Esophagus muscularis mucosa (tissue), 4 donors: ENCODE results near the gene LAMTOR1. TPM values are rescaled to one million over a fixed set of nuclear protein-coding genes. Genes with fewer than 3 reads are reported as not detected.

Source experiments
- DNase-seq: peaks from one replicate; pipeline ENCODE4 v3.0.0-alpha.2; 2017; ENCODE audit errors: extremely low spot score
- H3K27ac ChIP-seq, 4 donors: fragments of 200-600 bp; sonication (generic); replicated peaks in 1 of 4; 1 replicate in 3 of 4; 2 replicates in 1 of 4; pipeline ENCODE4 v1.5.1; 2016 to 2019; ENCODE audit warnings: mild to moderate bottlenecking in 1 of 4
- H3K27me3 ChIP-seq, 4 donors: fragments of 200-600 bp; sonication (generic); one replicate each; pipeline versions ENCODE4 v1.5.1 to v1.6.0; 2016 to 2019
- H3K36me3 ChIP-seq, 4 donors: fragments of 200-600 bp; sonication (generic); one replicate each; pipeline ENCODE4 v1.5.1; 2016 to 2019
- H3K4me1 ChIP-seq, 4 donors: fragments of 200-600 bp; sonication (generic); one replicate each; pipeline ENCODE4 v1.5.1; 2016 to 2019
- H3K4me3 ChIP-seq, 4 donors: fragments of 200-600 bp; sonication (generic); 1 replicate in 2 of 4; 2 replicates in 2 of 4; pipeline ENCODE4 v1.5.1; 2016 to 2019; ENCODE audit warnings: mild to moderate bottlenecking in 4 of 4, moderate library complexity in 1 of 4
- H3K9me3 ChIP-seq, 4 donors: fragments of 200-600 bp; sonication (generic); 1 replicate in 3 of 4; 2 replicates in 1 of 4; pipeline ENCODE4 v1.5.1; 2016 to 2019
- CTCF ChIP-seq, 3 experiments: fragments of 200-600 bp in 2 of 3; fragments of 450-650 bp in 1 of 3; sonication (generic) in 2 of 3; IDR thresholded peaks; one replicate each; pipeline ENCODE4 v1.5.1; 2017 to 2019; ENCODE audit warnings: antibody characterized with exemption in 3 of 3, mild to moderate bottlenecking in 2 of 3, moderate library complexity in 1 of 3
- EP300 ChIP-seq: sonication (generic); formaldehyde crosslinking; IDR thresholded peaks from one replicate; pipeline ENCODE4 v1.6.1; 2017; ENCODE audit warnings: antibody characterized with exemption
- POLR2A ChIP-seq: fragments of 450-650 bp; IDR thresholded peaks from one replicate; pipeline ENCODE4 v1.6.1; 2017; ENCODE audit warnings: antibody characterized with exemption, moderate library complexity, mild to moderate bottlenecking, low read depth
- POLR2AphosphoS5 ChIP-seq, 2 donors: sonication (generic); formaldehyde crosslinking; IDR thresholded peaks; one replicate each; pipeline ENCODE4 v1.6.1; 2017; ENCODE audit warnings: antibody characterized with exemption in 2 of 2
- WGBS: methylation state at CpG from one replicate; pipeline ENCODE4 v1.1.5; 2018; 5-methylcytosine and 5-hydroxymethylcytosine counted together
- intact Hi-C: fragments of 100-400 bp; cut with DNase I; formaldehyde crosslinking; loops from one replicate; pipeline ENCODE4 v1.15.1; 2023
- total RNA-seq, 4 donors: library from RNA; depleted of rRNA; stranded (reverse); fragments of >200 nt; gene quantifications; one replicate each; pipeline versions ENCODE4 v1.1.0 to v1.2.1, GENCODE V29; 2016

Gene LAMTOR1
- total RNA-seq, 4 donors from 2014 or later: 86.8 to 103 (median 98.0) TPM

- H3K36me3 ChIP-seq: peaks cover 16 to 33% (median 28%) of the 10 kb centered on the region in 4 donors
- 5% methylated on average over 9 of the region's 9 CpGs for WGBS
- TF ChIP-seq POLR2AphosphoS5 (IDR thresholded peaks at IDR 0.05): no peak
- no peak for TF ChIP-seq POLR2A
- no peak for TF ChIP-seq EP300
- no peak for TF ChIP-seq CTCF (IDR thresholded peaks at IDR 0.05)
- H3K4me3 ChIP-seq: peak overlapping the region; percentile 68 to 77 (median 76)
- intact Hi-C loops: no loop called here
- no peaks in the 10 kb centered on the region for H3K27me3 ChIP-seq
- peak overlapping the region; percentile 90 to 93 (median 90) for H3K27ac ChIP-seq
- DNase-seq: no peak
- H3K4me1 ChIP-seq: peaks cover 35 to 48% (median 39%) of the 10 kb centered on the region in 4 donors
- no peaks in the 10 kb centered on the region for H3K9me3 ChIP-seq
Measured at GRCh38 chr11:72102631-72102945, 509 bp downstream of the LAMTOR1 start.

DNA sequence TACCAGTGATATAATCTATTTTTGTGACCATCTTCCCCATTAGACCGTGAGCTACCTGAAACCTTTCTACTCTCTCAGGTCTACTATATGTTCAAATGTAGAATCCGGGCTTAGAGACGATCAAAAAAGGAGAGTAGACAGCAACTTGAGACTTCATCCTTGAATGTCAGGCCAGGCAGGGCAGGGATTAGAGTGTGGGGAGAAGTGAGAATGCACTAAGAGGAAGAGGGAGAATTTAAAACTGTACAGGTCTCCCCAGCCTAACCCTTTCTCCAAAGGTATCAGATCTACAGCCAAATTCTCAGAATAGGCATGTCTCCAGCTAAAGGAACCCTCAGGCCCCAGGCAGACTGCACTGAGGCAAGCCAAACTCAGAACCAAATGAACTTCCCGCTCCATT lies 935 bp downstream of the LAMTOR1 start:
- Histone ChIP-seq H3K36me3 (peaks cover 20 to 33% (median 30%) of the 10 kb centered on the region in 4 donors), H3K4me1 (peaks cover 35 to 48% (median 39%) of the 10 kb centered on the region in 4 donors), H3K27me3 (no peaks in the 10 kb centered on the region), H3K9me3 (no peaks in the 10 kb centered on the region), H3K4me3 (peak overlapping the region; percentile 68 to 77 (median 76)), H3K27ac (peak overlapping the region; percentile 90 to 93 (median 90))
- TF ChIP-seq EP300 (no peak), POLR2AphosphoS5 (IDR thresholded peaks at IDR 0.05) (no peak), POLR2A (no peak), CTCF (IDR thresholded peaks at IDR 0.05) (no peak)
- WGBS: 56% methylated on average over 4 of the region's 4 CpGs
- intact Hi-C loops: no loop called here
- DNase-seq: no peak

GRCh38 chr11:72100462-72100861 lies 2.6 kb downstream of the LAMTOR1 start:
- intact Hi-C loops: no loop called here
- WGBS: 50% methylated on average over 1 of the region's 1 CpG
- DNase-seq: no peak
- peak overlapping the region in 1 of 4 donors; percentile 5 for H3K27ac ChIP-seq
- no peak overlapping the region for H3K4me3 ChIP-seq
- H3K9me3 ChIP-seq: no peaks in the 10 kb centered on the region
- TF ChIP-seq CTCF (IDR thresholded peaks at IDR 0.05) (no peak), EP300 (no peak), POLR2AphosphoS5 (IDR thresholded peaks at IDR 0.05) (no peak), POLR2A (no peak)
- H3K4me1 ChIP-seq: peaks cover 35 to 48% (median 39%) of the 10 kb centered on the region in 4 donors
- peaks cover 20 to 48% (median 47%) of the 10 kb centered on the region in 4 donors for H3K36me3 ChIP-seq
- H3K27me3 ChIP-seq: no peaks in the 10 kb centered on the region

- Histone ChIP-seq H3K4me1 (peaks cover 35 to 48% (median 39%) of the 10 kb centered on the region in 4 donors), H3K4me3 (no peak overlapping the region), H3K9me3 (no peaks in the 10 kb centered on the region), H3K27ac (no peak overlapping the region), H3K36me3 (peaks cover 23 to 52% (median 52%) of the 10 kb centered on the region in 4 donors), H3K27me3 (no peaks in the 10 kb centered on the region)
- WGBS: 93% methylated on average over 3 of the region's 3 CpGs
- intact Hi-C loops: no loop called here
- TF ChIP-seq POLR2AphosphoS5 (IDR thresholded peaks at IDR 0.05) (no peak), CTCF (IDR thresholded peaks at IDR 0.05) (no peak), EP300 (no peak), POLR2A (no peak)
- DNase-seq: no peak
Measured at GRCh38 chr11:72100009-72100408, 3.1 kb downstream of the LAMTOR1 start.

GRCh38 chr11:72098741-72099140 lies 4.4 kb downstream of the LAMTOR1 start:
- intact Hi-C loops: no loop called here
- Histone ChIP-seq H3K9me3 (no peaks in the 10 kb centered on the region), H3K4me1 (peaks cover 33 to 44% (median 36%) of the 10 kb centered on the region in 4 donors), H3K36me3 (peaks cover 33 to 64% (median 62%) of the 10 kb centered on the region in 4 donors), H3K27me3 (no peaks in the 10 kb centered on the region), H3K4me3 (no peak overlapping the region), H3K27ac (no peak overlapping the region)
- WGBS: 93% methylated on average over 3 of the region's 3 CpGs
- DNase-seq: no peak
- TF ChIP-seq POLR2A (no peak), CTCF (IDR thresholded peaks at IDR 0.05) (no peak), EP300 (no peak), POLR2AphosphoS5 (IDR thresholded peaks at IDR 0.05) (no peak)
